ENCODE results near the gene ATN1. TPM values are rescaled to one million over a fixed set of nuclear protein-coding genes. Genes with fewer than 3 reads are reported as not detected.
"Not testable (repeated sequence)": the region's sequence is repeated elsewhere in the genome, so short reads cannot be mapped to it uniquely, and the experiment has no call there.

ATN1 gene
- 100 to 1,000 TPM in 2 of 4 donors, 10 to 100 TPM in 2; 59.1 to 160 (median 112) TPM for total RNA-seq

- 0% methylated on average over 6 to 43 of the region's 66 CpGs for WGBS, 2 donors (ENCODE audit: low coverage in 1 of 2)
- Histone ChIP-seq H3K9me3 (no peaks in the 10 kb centered on the region), H3K27me3 (no peaks in the 10 kb centered on the region), H3K27ac (peak within 1 kb of the TSS; percentile 96 to 99 (median 98)), H3K4me3 (peak within 1 kb of the TSS; percentile 94 to 97 (median 94)), H3K4me1 (peaks cover 31 to 73% (median 59%) of the 10 kb centered on the region in 4 donors), H3K36me3 (no peaks in the 10 kb centered on the region)
- intact Hi-C loops (cut with DNase I; ENCODE audit: low total_unique reads) (no loop called here), in situ Hi-C loops (cut with MboI; ENCODE audit: low pct_ligation_motif_present in 1 of 4, low pct_unique_long_range_greater_than_20kb in 1 of 4, low sequenced_read_pairs in 3 of 4) (loop anchor here in 2 of 4 donors (25.0 kb wide), 1 partner anchor 185 kb away; the partner anchor contains the start of gene C1RL (in 2 of the 2))
- peak; percentile 79 for DNase-seq
- TF ChIP-seq POLR2A (IDR thresholded peaks at IDR 0.05) = peak; percentile 72
- peak; percentile 58 to 85 (median 80) for TF ChIP-seq POLR2AphosphoS5 (IDR thresholded peaks at IDR 0.05)
- no peak for TF ChIP-seq CTCF (IDR thresholded peaks at IDR 0.05)
- no peak for TF ChIP-seq EP300 (IDR thresholded peaks at IDR 0.05; ENCODE audit: low read depth)
Observed at GRCh38 chr12:6927379-6928021, at the start of gene ATN1. TSS of gene ATN1 (plus strand) at chr12:6927959. CDS start at chr12:6934002, 6,043 bp downstream.

- H3K36me3 ChIP-seq; H3K27me3 ChIP-seq; DNase-seq; H3K9me3 ChIP-seq; intact Hi-C loops (cut with DNase I; ENCODE audit: low total_unique reads); H3K4me3 ChIP-seq; H3K4me1 ChIP-seq; in situ Hi-C loops (cut with MboI; ENCODE audit: low pct_ligation_motif_present in 1 of 4, low pct_unique_long_range_greater_than_20kb in 1 of 4, low sequenced_read_pairs in 3 of 4): not testable (repeated sequence)
- H3K27ac ChIP-seq = peak overlapping the region in 3 of 4 donors; percentile 54 to 63 (median 60)
- 73 to 90% methylated on average over 4 to 11 of the region's 11 CpGs for WGBS, 2 donors (ENCODE audit: low coverage in 1 of 2)
Observed at GRCh38 chr12:6879824-6880223, 47.9 kb upstream of the ATN1 start.

- peaks cover 4 to 17% (median 8%) of the 10 kb centered on the region in 4 donors for H3K4me1 ChIP-seq
- in situ Hi-C loops (cut with MboI; ENCODE audit: low pct_ligation_motif_present in 1 of 4, low pct_unique_long_range_greater_than_20kb in 1 of 4, low sequenced_read_pairs in 3 of 4) = no loop called here
- WGBS, 2 donors (ENCODE audit: low coverage in 1 of 2) = 92 to 99% methylated on average over 4 to 5 of the region's 5 CpGs
- H3K27me3 ChIP-seq = no peaks in the 10 kb centered on the region
- H3K36me3 ChIP-seq = no peaks in the 10 kb centered on the region
- intact Hi-C loops (cut with DNase I; ENCODE audit: low total_unique reads) = no loop called here
- no peak overlapping the region for H3K4me3 ChIP-seq
- DNase-seq = no peak
- H3K9me3 ChIP-seq = no peaks in the 10 kb centered on the region
- TF ChIP-seq CTCF (IDR thresholded peaks at IDR 0.05) (no peak), EP300 (IDR thresholded peaks at IDR 0.05; ENCODE audit: low read depth) (no peak), POLR2AphosphoS5 (IDR thresholded peaks at IDR 0.05) (no peak), POLR2A (IDR thresholded peaks at IDR 0.05) (no peak)
- no peak overlapping the region for H3K27ac ChIP-seq
Observed at GRCh38 chr12:6883252-6883651, 44.5 kb upstream of the ATN1 start.

GRCh38 chr12:6883683-6884082 lies 44.1 kb upstream of the ATN1 start:
- TF ChIP-seq POLR2AphosphoS5 (IDR thresholded peaks at IDR 0.05) (no peak), CTCF (IDR thresholded peaks at IDR 0.05) (no peak), EP300 (IDR thresholded peaks at IDR 0.05; ENCODE audit: low read depth) (no peak), POLR2A (IDR thresholded peaks at IDR 0.05) (no peak)
- in situ Hi-C loops (cut with MboI; ENCODE audit: low pct_ligation_motif_present in 1 of 4, low pct_unique_long_range_greater_than_20kb in 1 of 4, low sequenced_read_pairs in 3 of 4) = no loop called here
- H3K9me3 ChIP-seq = no peaks in the 10 kb centered on the region
- intact Hi-C loops (cut with DNase I; ENCODE audit: low total_unique reads) = no loop called here
- no peak overlapping the region for H3K27ac ChIP-seq
- no peaks in the 10 kb centered on the region for H3K36me3 ChIP-seq
- DNase-seq = no peak
- 96% methylated on average over 9 of the region's 11 CpGs; no CpG with 5 or more reads in 1 of the 2 donors for WGBS, 2 donors (ENCODE audit: low coverage in 1 of 2)
- H3K4me1 ChIP-seq = peaks cover 4 to 17% (median 8%) of the 10 kb centered on the region in 4 donors
- no peaks in the 10 kb centered on the region for H3K27me3 ChIP-seq
- H3K4me3 ChIP-seq = no peak overlapping the region

Data from transverse colon (tissue), 4 donors.